Heart right ventricle (tissue), 16 donors: Measurements from ENCODE around the gene CYB561D1. TPM values are rescaled to one million over a fixed set of nuclear protein-coding genes. Genes with fewer than 3 reads are reported as not detected.

Experiments used
- ATAC-seq, 8 donors: fragments of 200-7000 bp; cut with Tn5 transposase; one replicate each; pipeline ENCODE4 v1.9.1; 2020; ENCODE audit warnings: mild to moderate bottlenecking in 8 of 8, moderate library complexity in 8 of 8, moderate number of reproducible peaks in 1 of 8
- DNase-seq, 2 donors: peaks; one replicate each; pipeline ENCODE4 v3.0.0-alpha.2; 2020
- H3K27ac ChIP-seq, 10 donors: fragments of 200-600 bp; sonication (generic) in 2 of 10; one replicate each; pipeline versions ENCODE4 v1.5.0 to v1.8.0; 2020 to 2022; ENCODE audit warnings: mild to moderate bottlenecking in 3 of 10
- H3K27me3 ChIP-seq, 7 donors: fragments of 200-600 bp; one replicate each; pipeline ENCODE4 v1.8.0; 2021 to 2022; ENCODE audit warnings: mild to moderate bottlenecking in 2 of 7
- H3K36me3 ChIP-seq, 9 donors: fragments of 200-600 bp; sonication (generic) in 1 of 9; one replicate each; pipeline versions ENCODE4 v1.5.0 to v1.8.0; 2020 to 2022; ENCODE audit warnings: mild to moderate bottlenecking in 2 of 9
- H3K4me1 ChIP-seq, 9 donors: fragments of 200-600 bp; sonication (generic) in 1 of 9; one replicate each; pipeline versions ENCODE4 v1.5.0 to v1.8.0; 2020 to 2022; ENCODE audit warnings: mild to moderate bottlenecking in 4 of 9
- H3K4me3 ChIP-seq, 10 donors: fragments of 200-600 bp; sonication (generic) in 2 of 10; one replicate each; pipeline versions ENCODE4 v1.5.0 to v1.8.0; 2020 to 2022; ENCODE audit warnings: mild to moderate bottlenecking in 7 of 10, moderate library complexity in 2 of 10
- H3K9me3 ChIP-seq, 11 donors: fragments of 200-600 bp in 10 of 11; sonication (generic) in 2 of 11; one replicate each; pipeline versions ENCODE4 v1.5.0 to v1.8.0; 2013 to 2022; ENCODE audit warnings: mild to moderate bottlenecking in 2 of 11, control low read depth in 1 of 11, moderate library complexity in 1 of 11
- CTCF ChIP-seq, 9 donors: fragments of 200-600 bp; sonication (generic) in 2 of 9; IDR thresholded peaks; one replicate each; pipeline versions ENCODE4 v1.5.0 to v1.8.0; 2021 to 2022; ENCODE audit warnings: antibody characterized with exemption in 9 of 9, mild to moderate bottlenecking in 5 of 9, moderate library complexity in 1 of 9
- whole genome bisulfite sequencing, 2 donors: extraction: QIAGEN DNeasy Blood & Tissue Kit; methylation state at CpG; one replicate each; pipeline ENCODE4 v1.1.7; 2013; ENCODE audit warnings: inconsistent platforms in 1 of 2; 5-methylcytosine and 5-hydroxymethylcytosine counted together
- intact Hi-C, 10 donors: fragments of 100-400 bp; cut with DNase I; formaldehyde crosslinking; loops; one replicate each; pipeline versions ENCODE4 v1.11.1 to v1.14.2; 2022
- polyA plus RNA-seq, 2 donors: library from polyadenylated mRNA; stranded (reverse); fragments of 200-250 nt; gene quantifications; one replicate each; pipeline ENCODE4 v1.2.3, GENCODE V29; 2013
- total RNA-seq, 10 donors: library from RNA; stranded (reverse); fragmentation: NEBNext Ultra II Directional in 3 of 10; extraction: Animal tissue kit (Norgen Biotek cat#: 25700) in 3 of 10; gene quantifications; one replicate each; pipeline versions ENCODE4 v1.2.1 to v1.2.4, GENCODE V29; 2021 to 2023
- donor health status: Arrhythmogenic right ventricular cardiomyopathy.
- donor health status: ischemic (EF 13 %, LVEDD 7.1; RV severe dilation, severe dysfunction).
- donor health status: healthy with polysubstance abuse.
- donor health status: DM: no; HTN: yes; CAD: no.
- donor health status: DM: no; HTN: no; CAD: no.
- donor health status: ischemic (EF 25% LVEDD 6.9; RV normal size, moderate dysfunction).
- donor health status: ischemic (EF 25% LVEDD 5.7; RV mildly dilated, moderate dysfunction).
- donor health status: healthy.
- donor health status: DM: yes; HTN: yes; CAD: no.
- donor health status: Ischemic cardiomyopathy.
- donor health status: ischemic (EF 35%, LVEDD 5.7; RV mildly dilated, moderate dysfunction).
- donor health status: nonischemic (EF 11% LVEDD 7.7; RV severe dilation, severe dysfunction).
- donor health status: DM: yes; HTN: yes; CAD: no.
- donor health status: PGD.
- donor health status: ischemic (EF 29% LVEDD 5.4; RV normal size, mild dysfunction).
- donor health status: nonischemic (EF 23%, LVEDD 6.1; RV moderate dilation, normal function).

The CYB561D1 gene
- total and polyA plus RNA-seq, 12 donors = 3.0 to 7.6 (median 4.5) TPM

- no peaks in the 10 kb centered on the region for H3K36me3 ChIP-seq
- DNase-seq = no peak
- peaks cover 0 to 20% (median 14%) of the 10 kb centered on the region in 9 donors for H3K4me1 ChIP-seq
- H3K9me3 ChIP-seq = no peaks in the 10 kb centered on the region
- WGBS, 2 donors = 63 to 65% methylated on average over 14 of the region's 14 CpGs
- no peak for TF ChIP-seq CTCF (IDR thresholded peaks at IDR 0.05)
- H3K27me3 ChIP-seq = no peaks in the 10 kb centered on the region
- ATAC-seq = no peak
- H3K4me3 ChIP-seq = no peak overlapping the region
- no peak overlapping the region for H3K27ac ChIP-seq
- intact Hi-C loops = loop anchor here in 7 of 10 donors (2.0 to 10.0 kb wide), 6 partner anchors 83 to 443 kb away; partner anchors contain the start of genes AHCYL1 (in 3 of the 7) and EPS8L3 (in 1 of the 7)
These were observed 50.3 kb downstream of the CYB561D1 start for GRCh38 chr1:109543988-109544735.

- intact Hi-C loops = loop anchor here (1.0 to 10.0 kb wide), 12 partner anchors 76 to 438 kb away; partner anchors contain the start of gene AHCYL1 (in 6 of the 10)
- peak overlapping the region in 9 of 10 donors; percentile 46 to 98 (median 95) for H3K27ac ChIP-seq
- peak; percentile 42 to 71 (median 64) for ATAC-seq
- no peaks in the 10 kb centered on the region for H3K27me3 ChIP-seq
- no peaks in the 10 kb centered on the region for H3K36me3 ChIP-seq
- 34 to 40% methylated on average over 5 of the region's 5 CpGs for WGBS, 2 donors
- peak; percentile 80 to 94 (median 89) for TF ChIP-seq CTCF (IDR thresholded peaks at IDR 0.05)
- DNase-seq = peak; percentile 81 to 93
- peaks cover 0 to 43% (median 36%) of the 10 kb centered on the region in 9 donors for H3K4me1 ChIP-seq
- H3K9me3 ChIP-seq = no peaks in the 10 kb centered on the region
- H3K4me3 ChIP-seq = peak overlapping the region in 7 of 10 donors; percentile 79 to 96 (median 89)
These were observed 52.6 kb downstream of the CYB561D1 start for GRCh38 chr1:109546311-109547109.

GRCh38 chr1:109547463-109548320 lies 53.8 kb downstream of the CYB561D1 start:
- intact Hi-C loops = loop anchor here (2.0 to 10.0 kb wide), 11 partner anchors 75 to 437 kb away; partner anchors contain the start of gene AHCYL1 (in 7 of the 10)
- Histone ChIP-seq H3K27me3 (no peaks in the 10 kb centered on the region), H3K9me3 (no peaks in the 10 kb centered on the region), H3K36me3 (no peaks in the 10 kb centered on the region), H3K27ac (peak overlapping the region; percentile 59 to 98 (median 95)), H3K4me1 (peaks cover 0 to 54% (median 41%) of the 10 kb centered on the region in 9 donors), H3K4me3 (peak overlapping the region; percentile 69 to 96 (median 88))
- ATAC-seq (peak in 7 of 8 donors; percentile 6 to 41 (median 37)), DNase-seq (no peak)
- 11 to 14% methylated on average over 22 of the region's 22 CpGs for WGBS, 2 donors
- no peak for TF ChIP-seq CTCF (IDR thresholded peaks at IDR 0.05)
